LNCAP (cell line): ENCODE results near the gene LRRC28.

ENCODE experiments used
- CTCF ChIP-seq: fragments of 450-650 bp; IDR thresholded peaks from 2 replicates; pipeline ENCODE4 v1.5.1; 2017; ENCODE audit warnings: mild to moderate bottlenecking

The LRRC28 gene

GRCh38 chr15:99414755-99415731, 163.8 kb downstream of the LRRC28 start:
- TF ChIP-seq CTCF, result no peak

GRCh38 chr15:99416191-99417188, 165.2 kb downstream of the LRRC28 start:
- no peak for TF ChIP-seq CTCF

- no peak for TF ChIP-seq CTCF
Observed at GRCh38 chr15:99421172-99421656, 169.9 kb downstream of the LRRC28 start.

- TF ChIP-seq CTCF, result no peak
Observed at GRCh38 chr15:99421758-99422157, 170.5 kb downstream of the LRRC28 start.

- no peak for TF ChIP-seq CTCF
Observed at GRCh38 chr15:99423186-99424130, 172.2 kb downstream of the LRRC28 start.

- no peak for TF ChIP-seq CTCF
Observed at GRCh38 chr15:99424131-99424571, 172.9 kb downstream of the LRRC28 start.
